Fibroblast of lung (primary cell): ENCODE measurements around the gene HS1BP3.

Experiments
- EZH2 ChIP-seq: IDR thresholded peaks from 2 replicates; pipeline ENCODE4 v1.5.1; 2012; ENCODE audit warnings: low read length, control low read depth, mild to moderate bottlenecking; ENCODE audit errors: missing control alignments
- TF ChIP-seq, protein P1 (sequence below), 2 donors: IDR thresholded peaks in 1 of 2; conservative IDR thresholded peaks in 1 of 2; 1 replicate in 1 of 2; 2 replicates in 1 of 2; pipeline ENCODE4 v1.5.1; 2011 to 2012; ENCODE audit warnings: low read length in 2 of 2, control low read depth in 1 of 2, inconsistent platforms in 1 of 2, low read depth in 1 of 2, mild to moderate bottlenecking in 1 of 2

DNA sequence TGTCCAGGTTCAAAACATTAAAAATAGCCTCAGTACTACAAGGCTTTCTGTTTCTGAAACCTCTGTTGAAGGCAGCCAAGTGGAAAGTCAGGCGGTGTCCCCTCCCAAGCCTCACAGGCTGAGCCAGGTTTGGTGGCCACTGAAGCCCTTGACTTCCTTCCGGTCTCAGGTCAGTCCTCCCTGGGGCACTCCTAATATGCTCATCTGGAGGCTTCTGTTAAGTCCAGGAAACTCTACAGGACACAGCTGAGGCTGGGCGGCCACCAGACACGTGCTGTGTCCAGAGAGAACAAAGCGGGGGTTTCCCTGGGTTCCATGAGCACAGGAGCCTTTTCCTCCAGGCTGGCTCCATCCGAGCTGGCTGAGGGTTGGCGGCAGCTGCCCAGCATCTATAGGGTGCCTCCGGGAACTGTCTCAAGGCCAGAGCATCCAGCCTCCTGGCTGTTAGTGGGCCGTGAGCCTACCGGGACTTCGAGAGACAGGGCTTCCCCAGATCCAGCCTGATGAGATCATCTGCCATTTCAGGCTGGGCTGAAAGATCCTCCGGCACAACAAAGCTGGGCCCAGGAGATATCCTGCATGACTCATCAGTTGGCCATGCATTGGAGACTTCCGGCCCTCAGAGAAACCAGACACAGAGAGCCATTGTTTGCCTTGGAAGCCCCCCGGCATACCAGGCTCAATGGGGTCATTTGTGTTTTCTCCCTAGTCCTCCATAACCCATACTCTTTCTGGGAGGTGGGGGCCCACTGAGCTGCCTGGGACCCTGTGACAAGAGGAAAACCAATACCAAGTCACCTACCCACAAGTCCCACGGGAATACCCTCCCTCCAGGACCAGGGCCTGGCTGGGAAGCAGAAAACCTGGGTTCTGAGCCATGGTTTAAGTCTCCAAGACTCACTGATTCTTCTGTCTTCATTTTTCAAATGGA, 71.7 kb downstream of the HS1BP3 start:
- TF ChIP-seq, protein P1, sequence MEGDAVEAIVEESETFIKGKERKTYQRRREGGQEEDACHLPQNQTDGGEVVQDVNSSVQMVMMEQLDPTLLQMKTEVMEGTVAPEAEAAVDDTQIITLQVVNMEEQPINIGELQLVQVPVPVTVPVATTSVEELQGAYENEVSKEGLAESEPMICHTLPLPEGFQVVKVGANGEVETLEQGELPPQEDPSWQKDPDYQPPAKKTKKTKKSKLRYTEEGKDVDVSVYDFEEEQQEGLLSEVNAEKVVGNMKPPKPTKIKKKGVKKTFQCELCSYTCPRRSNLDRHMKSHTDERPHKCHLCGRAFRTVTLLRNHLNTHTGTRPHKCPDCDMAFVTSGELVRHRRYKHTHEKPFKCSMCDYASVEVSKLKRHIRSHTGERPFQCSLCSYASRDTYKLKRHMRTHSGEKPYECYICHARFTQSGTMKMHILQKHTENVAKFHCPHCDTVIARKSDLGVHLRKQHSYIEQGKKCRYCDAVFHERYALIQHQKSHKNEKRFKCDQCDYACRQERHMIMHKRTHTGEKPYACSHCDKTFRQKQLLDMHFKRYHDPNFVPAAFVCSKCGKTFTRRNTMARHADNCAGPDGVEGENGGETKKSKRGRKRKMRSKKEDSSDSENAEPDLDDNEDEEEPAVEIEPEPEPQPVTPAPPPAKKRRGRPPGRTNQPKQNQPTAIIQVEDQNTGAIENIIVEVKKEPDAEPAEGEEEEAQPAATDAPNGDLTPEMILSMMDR (conservative IDR thresholded peaks at IDR 0.05 in 1 of 2, IDR thresholded peaks at IDR 0.05 in 1 of 2; ENCODE audit: low read depth in 1 of 2, low read length in 2 of 2) = no peak
- TF ChIP-seq EZH2 = no peak
